ENCODE results near the gene SLC8B1.

SLC8B1 gene

GRCh38 chr12:113286712-113287111, 48.2 kb downstream of the SLC8B1 start:
- Histone ChIP-seq H3K9me3 (ENCODE audit: control insufficient read depth, insufficient read depth, low read length) (no peaks in the 10 kb centered on the region), H3K4me1 (ENCODE audit: insufficient read depth, low read length) (no peaks in the 10 kb centered on the region), H3K9ac (ENCODE audit: low read depth, low read length) (no peak overlapping the region), H3K36me3 (ENCODE audit: insufficient read depth, low read length) (no peaks in the 10 kb centered on the region; the same call in none of the 2 replicates)

- no peaks in the 10 kb centered on the region for H3K4me1 ChIP-seq (ENCODE audit: insufficient read depth, low read length)
- no peak overlapping the region for H3K9ac ChIP-seq (ENCODE audit: low read depth, low read length)
- no peaks in the 10 kb centered on the region; the same call in none of the 2 replicates for H3K36me3 ChIP-seq (ENCODE audit: insufficient read depth, low read length)
- no peaks in the 10 kb centered on the region for H3K9me3 ChIP-seq (ENCODE audit: control insufficient read depth, insufficient read depth, low read length)
Measured at GRCh38 chr12:113285679-113286610, 49.0 kb downstream of the SLC8B1 start.

GRCh38 chr12:113284751-113285150, 50.2 kb downstream of the SLC8B1 start:
- Histone ChIP-seq H3K4me1 (ENCODE audit: insufficient read depth, low read length) (no peaks in the 10 kb centered on the region), H3K9ac (ENCODE audit: low read depth, low read length) (no peak overlapping the region), H3K36me3 (ENCODE audit: insufficient read depth, low read length) (no peaks in the 10 kb centered on the region; the same call in 1 of the 2 replicates), H3K9me3 (ENCODE audit: control insufficient read depth, insufficient read depth, low read length) (no peaks in the 10 kb centered on the region)

GRCh38 chr12:113278633-113279032, 56.3 kb downstream of the SLC8B1 start:
- Histone ChIP-seq H3K9me3 (ENCODE audit: control insufficient read depth, insufficient read depth, low read length) (no peaks in the 10 kb centered on the region), H3K4me1 (ENCODE audit: insufficient read depth, low read length) (no peaks in the 10 kb centered on the region), H3K36me3 (ENCODE audit: insufficient read depth, low read length) (no peaks in the 10 kb centered on the region; the same call in none of the 2 replicates), H3K9ac (ENCODE audit: low read depth, low read length) (no peak overlapping the region)

GRCh38 chr12:113278141-113278540, 56.8 kb downstream of the SLC8B1 start:
- H3K4me1 ChIP-seq (ENCODE audit: insufficient read depth, low read length), result no peaks in the 10 kb centered on the region

GRCh38 chr12:113277511-113277910, 57.4 kb downstream of the SLC8B1 start:
- H3K36me3 ChIP-seq (ENCODE audit: insufficient read depth, low read length), result no peaks in the 10 kb centered on the region; the same call in none of the 2 replicates
- H3K4me1 ChIP-seq (ENCODE audit: insufficient read depth, low read length), result no peaks in the 10 kb centered on the region; the same call in 1 of the 2 replicates
- H3K9me3 ChIP-seq (ENCODE audit: control insufficient read depth, insufficient read depth, low read length), result no peaks in the 10 kb centered on the region
- H3K9ac ChIP-seq (ENCODE audit: low read depth, low read length), result no peak overlapping the region

More at GRCh38 chr12:113278141-113278540, 56.8 kb downstream of the SLC8B1 start:
- H3K9me3 ChIP-seq (ENCODE audit: control insufficient read depth, insufficient read depth, low read length), result no peaks in the 10 kb centered on the region
- H3K9ac ChIP-seq (ENCODE audit: low read depth, low read length), result no peak overlapping the region
- no peaks in the 10 kb centered on the region; the same call in none of the 2 replicates for H3K36me3 ChIP-seq (ENCODE audit: insufficient read depth, low read length)

GRCh38 chr12:113276946-113277500, 57.9 kb downstream of the SLC8B1 start:
- H3K4me1 ChIP-seq (ENCODE audit: insufficient read depth, low read length), result no peaks in the 10 kb centered on the region; the same call in 1 of the 2 replicates
- H3K9me3 ChIP-seq (ENCODE audit: control insufficient read depth, insufficient read depth, low read length), result no peaks in the 10 kb centered on the region
- no peaks in the 10 kb centered on the region; the same call in none of the 2 replicates for H3K36me3 ChIP-seq (ENCODE audit: insufficient read depth, low read length)
- H3K9ac ChIP-seq (ENCODE audit: low read depth, low read length), result no peak overlapping the region

GRCh38 chr12:113276306-113276705, 58.6 kb downstream of the SLC8B1 start:
- Histone ChIP-seq H3K36me3 (ENCODE audit: insufficient read depth, low read length) (no peaks in the 10 kb centered on the region; the same call in none of the 2 replicates), H3K9me3 (ENCODE audit: control insufficient read depth, insufficient read depth, low read length) (no peaks in the 10 kb centered on the region), H3K9ac (ENCODE audit: low read depth, low read length) (no peak overlapping the region)

GRCh38 chr12:113274848-113275247, 60.1 kb downstream of the SLC8B1 start:
- Histone ChIP-seq H3K36me3 (ENCODE audit: insufficient read depth, low read length) (no peaks in the 10 kb centered on the region; the same call in none of the 2 replicates), H3K9ac (ENCODE audit: low read depth, low read length) (no peak overlapping the region), H3K9me3 (ENCODE audit: control insufficient read depth, insufficient read depth, low read length) (no peaks in the 10 kb centered on the region), H3K4me1 (ENCODE audit: insufficient read depth, low read length) (no peaks in the 10 kb centered on the region; the same call in 1 of the 2 replicates)

More at GRCh38 chr12:113276306-113276705, 58.6 kb downstream of the SLC8B1 start:
- no peaks in the 10 kb centered on the region; the same call in 1 of the 2 replicates for H3K4me1 ChIP-seq (ENCODE audit: insufficient read depth, low read length)

GRCh38 chr12:113273053-113273725, 61.7 kb downstream of the SLC8B1 start:
- Histone ChIP-seq H3K36me3 (ENCODE audit: insufficient read depth, low read length) (no peaks in the 10 kb centered on the region; the same call in 1 of the 2 replicates), H3K4me1 (ENCODE audit: insufficient read depth, low read length) (no peaks in the 10 kb centered on the region; the same call in 1 of the 2 replicates), H3K9me3 (ENCODE audit: control insufficient read depth, insufficient read depth, low read length) (no peaks in the 10 kb centered on the region)

GRCh38 chr12:113271853-113272561, 62.9 kb downstream of the SLC8B1 start:
- no peaks in the 10 kb centered on the region; the same call in 1 of the 2 replicates for H3K4me1 ChIP-seq (ENCODE audit: insufficient read depth, low read length)
- no peaks in the 10 kb centered on the region for H3K9me3 ChIP-seq (ENCODE audit: control insufficient read depth, insufficient read depth, low read length)
- no peaks in the 10 kb centered on the region; the same call in 1 of the 2 replicates for H3K36me3 ChIP-seq (ENCODE audit: insufficient read depth, low read length)
- no peak overlapping the region for H3K9ac ChIP-seq (ENCODE audit: low read depth, low read length)

More at GRCh38 chr12:113273053-113273725, 61.7 kb downstream of the SLC8B1 start:
- no peak overlapping the region for H3K9ac ChIP-seq (ENCODE audit: low read depth, low read length)

GRCh38 chr12:113271466-113271852, 63.5 kb downstream of the SLC8B1 start:
- H3K9me3 ChIP-seq (ENCODE audit: control insufficient read depth, insufficient read depth, low read length), result no peaks in the 10 kb centered on the region
- H3K36me3 ChIP-seq (ENCODE audit: insufficient read depth, low read length), result no peaks in the 10 kb centered on the region; the same call in 1 of the 2 replicates
- no peak overlapping the region for H3K9ac ChIP-seq (ENCODE audit: low read depth, low read length)
- no peaks in the 10 kb centered on the region; the same call in 1 of the 2 replicates for H3K4me1 ChIP-seq (ENCODE audit: insufficient read depth, low read length)

- no peaks in the 10 kb centered on the region for H3K9me3 ChIP-seq (ENCODE audit: control insufficient read depth, insufficient read depth, low read length)
- no peaks in the 10 kb centered on the region; the same call in 1 of the 2 replicates for H3K4me1 ChIP-seq (ENCODE audit: insufficient read depth, low read length)
- H3K36me3 ChIP-seq (ENCODE audit: insufficient read depth, low read length), result no peaks in the 10 kb centered on the region; the same call in 1 of the 2 replicates
- no peak overlapping the region for H3K9ac ChIP-seq (ENCODE audit: low read depth, low read length)
Measured at GRCh38 chr12:113270709-113271009, 64.2 kb downstream of the SLC8B1 start.
